Measurements from ENCODE around the gene LRRC10.

The LRRC10 gene, protein sequence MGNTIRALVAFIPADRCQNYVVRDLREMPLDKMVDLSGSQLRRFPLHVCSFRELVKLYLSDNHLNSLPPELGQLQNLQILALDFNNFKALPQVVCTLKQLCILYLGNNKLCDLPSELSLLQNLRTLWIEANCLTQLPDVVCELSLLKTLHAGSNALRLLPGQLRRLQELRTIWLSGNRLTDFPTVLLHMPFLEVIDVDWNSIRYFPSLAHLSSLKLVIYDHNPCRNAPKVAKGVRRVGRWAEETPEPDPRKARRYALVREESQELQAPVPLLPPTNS

DNA sequence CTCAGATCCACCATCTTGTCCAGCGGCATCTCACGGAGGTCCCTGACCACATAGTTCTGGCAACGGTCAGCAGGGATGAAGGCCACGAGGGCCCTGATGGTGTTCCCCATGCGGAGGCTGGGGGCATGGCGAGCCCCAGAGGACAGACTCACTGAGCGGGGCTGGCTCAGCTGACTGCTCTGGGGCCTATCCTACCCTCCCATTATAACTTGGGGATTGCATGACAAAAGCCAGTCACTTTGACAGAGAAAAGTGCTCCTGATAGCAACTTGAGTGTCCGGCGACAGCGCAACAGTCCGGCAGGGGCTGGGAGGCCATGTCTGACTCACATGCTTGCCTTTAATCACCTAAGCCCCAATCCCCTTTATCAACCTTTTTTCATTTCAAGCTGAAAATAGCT is at the start of gene LRRC10:
Gene LRRC10, minus strand, starts transcription at position 179 of the 400 bp plus-strand sequence. Its CDS starts 69 bp downstream, at position 110.
- Histone ChIP-seq H3K9me3 (ENCODE audit: severe bottlenecking) (no peaks in the 10 kb centered on the region), H3K36me3 (no peaks in the 10 kb centered on the region), H3K27me3 (ENCODE audit: insufficient read depth, low read depth, severe bottlenecking) (no peaks in the 10 kb centered on the region), H3K27ac (no peak within 1 kb of the TSS), H3K4me3 (ENCODE audit: low read depth, low read length) (no peak within 1 kb of the TSS)
- DNase-seq, result no peak
- TF ChIP-seq CTCF (IDR thresholded peaks at IDR 0.05; ENCODE audit: low read depth, low read length), result no peak

DNA sequence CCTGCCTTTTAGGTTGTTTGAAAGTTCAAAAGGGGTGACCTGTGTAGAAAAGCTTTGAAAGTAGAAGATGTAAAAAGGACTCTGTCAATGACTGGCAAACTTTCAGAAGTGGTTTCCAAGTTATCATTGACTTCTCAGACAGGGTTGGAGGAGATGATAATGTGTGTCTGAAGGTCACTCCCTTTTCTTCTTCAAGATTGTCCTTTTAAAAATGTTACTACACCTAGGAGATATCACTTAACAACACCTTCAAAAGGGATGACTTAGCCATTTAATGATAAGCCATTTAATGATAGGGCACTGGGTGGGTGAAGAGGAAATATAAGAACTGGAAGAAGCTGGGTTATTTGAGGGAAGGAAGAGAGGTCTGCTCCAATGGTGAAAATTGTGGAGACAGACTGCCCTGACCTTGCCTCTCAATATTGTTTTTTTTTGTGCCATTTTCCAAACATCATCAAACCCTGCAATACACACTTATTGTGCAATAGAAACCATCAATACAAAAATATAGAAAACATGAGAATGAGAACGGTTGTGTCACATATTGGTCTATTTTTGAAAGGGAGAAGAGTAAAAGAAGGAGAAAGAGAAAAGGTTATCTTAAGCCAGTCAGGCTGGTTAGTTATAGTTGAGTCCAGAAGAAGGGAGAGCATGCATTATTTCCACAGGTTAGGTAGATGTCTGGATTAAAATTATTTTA is 49.6 kb upstream of the LRRC10 start:
- no peak for DNase-seq
- no peak overlapping the region for H3K4me3 ChIP-seq (ENCODE audit: low read depth, low read length)

DNA sequence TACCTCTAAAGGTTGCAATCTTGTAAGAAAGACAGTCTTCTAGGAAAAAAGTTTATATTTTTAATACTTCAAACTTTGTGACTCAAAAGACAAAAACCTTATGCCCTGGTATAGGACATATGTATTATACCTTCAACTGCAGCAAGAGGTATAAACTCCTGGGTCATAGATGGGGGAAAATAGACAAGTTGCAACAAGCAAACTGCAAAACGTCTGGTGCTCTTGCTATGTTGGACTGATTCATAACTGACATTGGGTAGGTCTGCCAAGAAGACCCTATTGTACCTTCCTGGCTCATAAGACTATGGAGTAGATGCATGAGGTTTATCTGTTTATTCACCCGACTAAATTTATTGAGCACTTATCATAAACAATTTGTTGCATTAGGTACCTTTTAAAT is 47.5 kb upstream of the LRRC10 start:
- H3K4me3 ChIP-seq (ENCODE audit: low read depth, low read length), result no peak overlapping the region
- DNase-seq, result no peak
- H3K27me3 ChIP-seq (ENCODE audit: insufficient read depth, low read depth, severe bottlenecking), result no peaks in the 10 kb centered on the region
- H3K27ac ChIP-seq, result no peak overlapping the region
- no peaks in the 10 kb centered on the region for H3K9me3 ChIP-seq (ENCODE audit: severe bottlenecking)
- no peak for TF ChIP-seq CTCF (IDR thresholded peaks at IDR 0.05; ENCODE audit: low read depth, low read length)
- H3K36me3 ChIP-seq, result no peaks in the 10 kb centered on the region

More for the DNA sequence above, 49.6 kb upstream of the LRRC10 start:
- TF ChIP-seq CTCF (IDR thresholded peaks at IDR 0.05; ENCODE audit: low read depth, low read length), result no peak
- Histone ChIP-seq H3K9me3 (ENCODE audit: severe bottlenecking) (no peaks in the 10 kb centered on the region), H3K27me3 (ENCODE audit: insufficient read depth, low read depth, severe bottlenecking) (no peaks in the 10 kb centered on the region), H3K36me3 (no peaks in the 10 kb centered on the region), H3K27ac (no peak overlapping the region)

- no peak for TF ChIP-seq CTCF (IDR thresholded peaks at IDR 0.05; ENCODE audit: low read depth, low read length)
- Histone ChIP-seq H3K4me3 (ENCODE audit: low read depth, low read length) (no peak overlapping the region), H3K27me3 (ENCODE audit: insufficient read depth, low read depth, severe bottlenecking) (no peaks in the 10 kb centered on the region)
These were observed 46.9 kb upstream of the LRRC10 start for GRCh38 chr12:69657376-69658137.

DNA sequence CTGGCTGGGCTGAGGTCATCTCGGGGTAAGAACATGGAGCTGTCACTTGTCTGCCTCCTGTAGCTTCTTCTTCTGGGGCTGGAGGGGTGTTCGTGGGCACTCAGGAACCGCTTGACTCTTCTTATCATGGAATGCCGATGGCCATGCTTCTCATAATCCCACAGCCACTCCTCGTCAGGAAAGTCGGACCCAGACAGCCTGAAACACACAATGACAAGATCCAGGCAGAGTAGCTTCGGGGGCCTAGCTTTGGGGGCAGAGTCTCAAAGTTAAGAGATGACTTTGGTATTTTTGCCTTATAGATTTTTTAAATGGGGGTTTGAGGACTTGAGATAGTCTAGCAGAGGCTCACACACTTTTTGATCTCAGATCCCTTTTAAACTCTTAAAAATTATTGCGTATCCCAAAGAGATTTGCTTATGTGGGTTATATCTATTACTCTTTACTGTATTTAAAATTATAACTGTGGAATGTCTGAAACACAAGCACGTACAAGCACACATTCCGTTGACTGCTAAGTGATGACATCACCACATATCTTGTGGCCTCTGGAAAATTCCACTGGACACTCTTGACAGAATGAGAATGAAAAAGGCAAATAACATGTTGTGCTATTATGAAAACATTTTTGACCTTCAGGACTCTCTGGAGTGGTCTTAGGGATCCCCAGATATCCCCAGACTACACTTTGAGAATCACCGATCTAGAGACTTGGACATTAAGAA is 45.1 kb upstream of the LRRC10 start:
- no peak overlapping the region for H3K27ac ChIP-seq
- no peaks in the 10 kb centered on the region for H3K9me3 ChIP-seq (ENCODE audit: severe bottlenecking)
- H3K4me3 ChIP-seq (ENCODE audit: low read depth, low read length), result no peak overlapping the region
- DNase-seq, result no peak
- TF ChIP-seq CTCF (IDR thresholded peaks at IDR 0.05; ENCODE audit: low read depth, low read length), result no peak
- H3K36me3 ChIP-seq, result no peaks in the 10 kb centered on the region
- H3K27me3 ChIP-seq (ENCODE audit: insufficient read depth, low read depth, severe bottlenecking), result no peaks in the 10 kb centered on the region

More at GRCh38 chr12:69657376-69658137, 46.9 kb upstream of the LRRC10 start:
- Histone ChIP-seq H3K9me3 (ENCODE audit: severe bottlenecking) (no peaks in the 10 kb centered on the region), H3K27ac (no peak overlapping the region), H3K36me3 (no peaks in the 10 kb centered on the region)
- DNase-seq, result no peak
